Left cardiac atrium (tissue), 4 donors: ENCODE measurements around the gene EIF4G3. TPM values are rescaled to one million over a fixed set of nuclear protein-coding genes. Genes with fewer than 3 reads are reported as not detected.
A peak's percentile ranks its signal among the peaks of the same experiment; 100 is the strongest.
"Not testable (repeated sequence)": the region's sequence is repeated elsewhere in the genome, so short reads cannot be mapped to it uniquely, and the experiment has no call there.

Experiments
- ATAC-seq, 2 donors: fragments of 200-7000 bp; cut with Tn5 transposase; one replicate each; pipeline ENCODE4 v1.9.1; 2020; ENCODE audit warnings: mild to moderate bottlenecking in 2 of 2, moderate library complexity in 2 of 2
- DNase-seq: peaks from one replicate; pipeline ENCODE4 v3.0.0-alpha.2; 2020
- intact Hi-C, 2 donors: fragments of 100-400 bp; cut with DNase I; formaldehyde crosslinking; loops; one replicate each; pipeline versions ENCODE4 v1.14.1 to v1.15.1; 2022 to 2023
- total RNA-seq, 2 donors: library from RNA; stranded (reverse); fragmentation: NEBNext Ultra II Directional; extraction: Animal tissue kit (Norgen Biotek cat#: 25700); gene quantifications; one replicate each; pipeline ENCODE4 v1.2.1, GENCODE V29; 2021
- donor health status: DM: no; HTN: yes; CAD: no.
- donor health status: DM: no; HTN: yes; CAD: no; lungs with severe emphysema.
- donor health status: DM: yes; HTN: yes; CAD: no.
- donor health status: Dilated cardiomyopathy.

EIF4G3 gene
- total RNA-seq, 2 donors from 2014 or later: 38.2 to 48.2 TPM

- no peak for ATAC-seq
- intact Hi-C loops: no loop called here
Observed at GRCh38 chr1:21118167-21118566, 58.5 kb downstream of the EIF4G3 start.

GRCh38 chr1:21117597-21118001 is 59.1 kb downstream of the EIF4G3 start:
- DNase-seq (no peak), ATAC-seq (peak; percentile 25 to 81)
- intact Hi-C loops: no loop called here

More at GRCh38 chr1:21118167-21118566, 58.5 kb downstream of the EIF4G3 start:
- no peak for DNase-seq

GRCh38 chr1:21117159-21117558 is 59.5 kb downstream of the EIF4G3 start:
- DNase-seq: no peak
- intact Hi-C loops: no loop called here
- no peak for ATAC-seq

GRCh38 chr1:21115098-21115760 is 61.5 kb downstream of the EIF4G3 start:
- intact Hi-C loops: no loop called here
- DNase-seq (no peak), ATAC-seq (no peak)

GRCh38 chr1:21114431-21114830 is 62.3 kb downstream of the EIF4G3 start:
- intact Hi-C loops: no loop called here
- no peak for DNase-seq
- no peak for ATAC-seq

- ATAC-seq: no peak
- intact Hi-C loops: no loop called here
- DNase-seq: no peak
Observed at GRCh38 chr1:21110163-21110562, 66.5 kb downstream of the EIF4G3 start.

- ATAC-seq (no peak), DNase-seq (no peak)
- intact Hi-C loops: no loop called here
Observed at GRCh38 chr1:21106709-21107108, 70.0 kb downstream of the EIF4G3 start.

GRCh38 chr1:21106238-21106637 is 70.5 kb downstream of the EIF4G3 start:
- ATAC-seq (no peak), DNase-seq (no peak)
- intact Hi-C loops: no loop called here

GRCh38 chr1:21105807-21106206 is 70.9 kb downstream of the EIF4G3 start:
- ATAC-seq (no peak), DNase-seq (no peak)
- intact Hi-C loops: no loop called here

- intact Hi-C loops: no loop called here
- no peak for ATAC-seq
- no peak for DNase-seq
Observed at GRCh38 chr1:21104683-21105082, 72.0 kb downstream of the EIF4G3 start.

- DNase-seq (no peak), ATAC-seq (peak in 1 of 2 donors; percentile 61)
- intact Hi-C loops: no loop called here
Observed at GRCh38 chr1:21100481-21100921, 76.2 kb downstream of the EIF4G3 start.

GRCh38 chr1:21099869-21100131 is 76.9 kb downstream of the EIF4G3 start:
- ATAC-seq (no peak), DNase-seq (no peak)
- intact Hi-C loops: no loop called here

GRCh38 chr1:21099034-21099868 is 77.4 kb downstream of the EIF4G3 start:
- no peak for DNase-seq
- no peak for ATAC-seq
- intact Hi-C loops: no loop called here

GRCh38 chr1:21098186-21098915 is 78.3 kb downstream of the EIF4G3 start:
- no peak for ATAC-seq
- intact Hi-C loops: no loop called here
- DNase-seq: no peak

- intact Hi-C loops: no loop called here
- DNase-seq (no peak), ATAC-seq (no peak)
Observed at GRCh38 chr1:21097729-21098128, 79.0 kb downstream of the EIF4G3 start.

GRCh38 chr1:21095976-21096375 is 80.7 kb downstream of the EIF4G3 start:
- DNase-seq: no peak
- intact Hi-C loops: no loop called here
- no peak for ATAC-seq

GRCh38 chr1:21094282-21094681 is 82.4 kb downstream of the EIF4G3 start:
- intact Hi-C loops, ATAC-seq, DNase-seq: not testable (repeated sequence)

GRCh38 chr1:21093271-21093958 is 83.3 kb downstream of the EIF4G3 start:
- ATAC-seq, intact Hi-C loops, DNase-seq: not testable (repeated sequence)

- DNase-seq, intact Hi-C loops, ATAC-seq: not testable (repeated sequence)
Observed at GRCh38 chr1:21092545-21092944, 84.2 kb downstream of the EIF4G3 start.
